Measurements from ENCODE around the gene ARIH2. TPM values are rescaled to one million over a fixed set of nuclear protein-coding genes. Genes with fewer than 3 reads are reported as not detected.

Gene ARIH2
- total RNA-seq, 1 experiment from 2014 or later, result 76.8 TPM

DNA sequence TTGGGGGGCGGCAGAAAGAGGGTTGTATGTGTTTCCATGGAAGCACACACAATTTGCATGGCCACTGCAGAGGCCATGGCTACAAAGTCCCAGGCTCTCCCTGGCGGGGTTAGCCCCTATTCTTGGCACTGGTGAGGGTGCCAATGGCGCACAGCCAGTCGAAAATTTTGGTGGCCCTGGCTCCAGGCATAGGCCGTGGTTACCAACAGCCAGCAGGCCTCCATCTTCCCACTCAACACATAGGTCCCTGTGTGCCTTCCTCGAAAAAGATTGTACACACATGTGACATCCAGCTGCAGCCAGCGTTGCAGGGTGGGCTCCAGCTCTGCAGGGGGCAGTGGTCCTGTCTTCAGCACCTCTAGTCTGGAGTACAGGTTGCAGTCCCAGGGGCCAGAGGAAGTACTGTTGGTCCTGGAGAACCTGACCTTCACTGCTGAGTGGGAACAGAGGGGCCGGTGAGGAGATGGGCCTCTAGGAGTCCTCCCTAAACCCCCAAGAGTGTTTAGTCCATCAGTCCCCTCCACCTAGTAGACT lies 78.5 kb downstream of the ARIH2 start:
- intact Hi-C loops (cut with micrococcal nuclease; ENCODE audit: unreplicated experiment), result no loop called here

DNA sequence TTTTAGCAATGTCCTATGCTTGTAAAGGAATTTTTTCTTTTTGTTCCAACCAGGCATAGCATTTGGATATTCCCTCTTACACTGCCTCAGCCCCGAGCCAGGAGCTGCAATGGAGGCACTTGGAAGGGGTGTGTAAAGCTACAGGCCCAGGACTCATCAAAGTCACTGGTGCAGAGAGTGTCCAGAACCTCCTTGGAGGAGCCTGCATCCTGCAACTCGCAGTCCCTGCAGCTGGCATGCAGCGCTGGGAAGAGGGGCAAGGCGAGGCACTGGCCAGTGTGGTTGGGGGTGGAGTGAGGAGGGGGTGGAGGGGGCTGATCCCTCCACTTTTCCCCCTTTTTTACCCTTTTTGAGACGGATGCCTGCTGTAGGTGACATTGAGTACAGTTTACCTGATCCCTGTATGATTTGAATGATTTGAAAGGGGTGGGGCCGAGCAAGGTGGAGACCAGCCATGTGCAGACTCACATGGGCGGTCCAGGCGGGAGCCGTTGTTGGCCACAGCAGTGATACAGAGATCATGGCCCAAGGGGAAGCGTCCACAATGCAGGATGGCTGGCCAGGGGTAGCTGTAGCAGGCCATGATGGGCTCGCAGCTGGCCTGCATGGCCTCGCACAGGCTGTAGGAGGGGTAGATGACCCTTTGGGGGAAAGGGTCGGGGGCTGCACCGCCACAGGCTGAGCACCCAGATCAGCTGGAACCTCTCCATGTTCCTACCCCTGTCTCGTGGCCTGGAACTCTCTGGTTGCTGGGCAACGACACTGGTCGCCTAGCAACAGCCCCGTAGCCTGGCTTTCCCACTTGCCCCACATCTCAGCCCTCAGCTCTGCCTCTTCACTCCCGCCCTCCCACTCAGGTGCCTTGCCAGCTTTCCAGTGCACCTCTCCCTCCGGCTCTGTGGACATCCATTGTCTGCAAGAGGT lies 79.3 kb downstream of the ARIH2 start:
- ChIA-PET CTCF (interaction anchor here (0.9 kb wide), 1 partner anchor 10 kb away, joined by 3 read pairs; no protein-coding TSS in a partner anchor), POLR2A (ENCODE audit: low non-redundant PET) (no interaction called here)
- Histone ChIP-seq H3K9me3 (ENCODE audit: low read depth, low read length, poor library complexity, severe bottlenecking) (no peaks in the 10 kb centered on the region), H3K27ac (ENCODE audit: low read depth, low read length, poor library complexity, severe bottlenecking) (no peak overlapping the region), H3K36me3 (ENCODE audit: insufficient read depth, low read length, poor library complexity, severe bottlenecking) (no peaks in the 10 kb centered on the region), H3K4me1 (ENCODE audit: insufficient read depth, low read length, poor library complexity, severe bottlenecking) (no peaks in the 10 kb centered on the region), H3K27me3 (replicated peaks; ENCODE audit: insufficient read depth, low read depth, low read length, poor library complexity) (no peaks in the 10 kb centered on the region), H3K4me3 (ENCODE audit: low read depth, low read length, poor library complexity, severe bottlenecking) (no peak overlapping the region)
- BruUV-seq (replicated peaks), result no TSS peak
- intact Hi-C loops (cut with micrococcal nuclease; ENCODE audit: unreplicated experiment), result no loop called here
- no peak for TF ChIP-seq EZH2 (IDR thresholded peaks at IDR 0.05; ENCODE audit: borderline replicate concordance, low read depth, low read length, poor library complexity, severe bottlenecking)
- TF ChIP-seq CTCF (conservative IDR thresholded peaks at IDR 0.05; ENCODE audit: low read depth, low read length), result no peak
- DNase-seq (ENCODE audit: low spot score), result no peak

More for the DNA sequence above, 78.5 kb downstream of the ARIH2 start:
- CTCF ChIA-PET, result no interaction called here
- BruUV-seq (replicated peaks), result no TSS peak
- Histone ChIP-seq H3K36me3 (ENCODE audit: insufficient read depth, low read length, poor library complexity, severe bottlenecking) (no peaks in the 10 kb centered on the region), H3K9me3 (ENCODE audit: low read depth, low read length, poor library complexity, severe bottlenecking) (no peaks in the 10 kb centered on the region), H3K27ac (ENCODE audit: low read depth, low read length, poor library complexity, severe bottlenecking) (no peak overlapping the region), H3K27me3 (replicated peaks; ENCODE audit: insufficient read depth, low read depth, low read length, poor library complexity) (no peaks in the 10 kb centered on the region), H3K4me1 (ENCODE audit: insufficient read depth, low read length, poor library complexity, severe bottlenecking) (no peaks in the 10 kb centered on the region), H3K4me3 (ENCODE audit: low read depth, low read length, poor library complexity, severe bottlenecking) (no peak overlapping the region)
- DNase-seq (ENCODE audit: low spot score), result no peak
- POLR2A ChIA-PET (ENCODE audit: low non-redundant PET), result no interaction called here
- TF ChIP-seq CTCF (conservative IDR thresholded peaks at IDR 0.05; ENCODE audit: low read depth, low read length), result no peak
- TF ChIP-seq EZH2 (IDR thresholded peaks at IDR 0.05; ENCODE audit: borderline replicate concordance, low read depth, low read length, poor library complexity, severe bottlenecking), result no peak

DNA sequence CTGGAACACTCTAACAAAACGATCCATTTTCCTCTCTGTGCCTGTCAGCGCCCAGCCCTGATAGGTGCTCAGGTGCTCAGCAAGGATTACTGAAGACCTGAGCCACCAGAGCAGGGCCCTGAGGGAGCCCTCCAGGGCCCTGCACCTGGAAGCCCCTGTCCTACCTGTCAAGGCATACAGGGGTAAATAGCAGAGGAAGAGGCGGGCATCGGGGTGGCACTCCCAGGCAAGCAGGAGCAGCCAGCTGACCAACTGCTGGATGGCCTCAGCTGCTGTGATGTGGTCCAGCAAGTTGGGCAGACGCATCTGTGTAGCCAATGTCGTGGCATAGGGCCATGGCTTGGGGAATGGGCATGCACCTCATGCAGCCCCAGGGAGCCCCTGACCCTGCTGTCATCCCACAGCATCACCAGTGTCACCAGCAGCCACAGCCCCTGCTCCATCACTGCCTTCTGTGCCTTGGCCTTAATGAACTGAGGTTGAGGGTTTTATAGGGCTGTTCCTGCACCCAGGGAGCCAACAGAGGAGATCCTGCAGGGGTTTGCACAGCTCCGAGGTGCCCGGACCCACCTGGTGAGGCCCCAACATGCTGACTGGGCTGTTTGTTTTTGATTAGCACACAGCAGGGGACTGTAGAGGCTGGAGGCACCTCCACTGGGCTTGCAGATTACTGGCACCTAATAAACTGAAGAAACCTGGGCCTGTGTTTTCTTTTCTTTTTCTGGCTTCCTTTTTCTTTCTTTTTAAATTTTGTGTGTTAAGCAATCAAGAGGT lies 80.6 kb downstream of the ARIH2 start:
- H3K27me3 ChIP-seq (replicated peaks; ENCODE audit: insufficient read depth, low read depth, low read length, poor library complexity), result no peaks in the 10 kb centered on the region
- ChIA-PET POLR2A (ENCODE audit: low non-redundant PET) (no interaction called here), CTCF (no interaction called here)
- intact Hi-C loops (cut with micrococcal nuclease; ENCODE audit: unreplicated experiment), result no loop called here
- H3K4me3 ChIP-seq (ENCODE audit: low read depth, low read length, poor library complexity, severe bottlenecking), result no peak overlapping the region
- H3K9me3 ChIP-seq (ENCODE audit: low read depth, low read length, poor library complexity, severe bottlenecking), result no peaks in the 10 kb centered on the region
- no peaks in the 10 kb centered on the region for H3K36me3 ChIP-seq (ENCODE audit: insufficient read depth, low read length, poor library complexity, severe bottlenecking)
- BruUV-seq (replicated peaks), result no TSS peak
- TF ChIP-seq EZH2 (IDR thresholded peaks at IDR 0.05; ENCODE audit: borderline replicate concordance, low read depth, low read length, poor library complexity, severe bottlenecking) (no peak), CTCF (conservative IDR thresholded peaks at IDR 0.05; ENCODE audit: low read depth, low read length) (no peak)
- DNase-seq (ENCODE audit: low spot score), result no peak
- no peaks in the 10 kb centered on the region for H3K4me1 ChIP-seq (ENCODE audit: insufficient read depth, low read length, poor library complexity, severe bottlenecking)
- H3K27ac ChIP-seq (ENCODE audit: low read depth, low read length, poor library complexity, severe bottlenecking), result no peak overlapping the region
